Cerebellar cortex (tissue), 1 donor: ENCODE data around the gene IFNE.

Experiments
- DNase-seq: peaks from one replicate; pipeline ENCODE4 v3.0.0-alpha.2; 2015; ENCODE audit warnings: low spot score

IFNE gene, protein sequence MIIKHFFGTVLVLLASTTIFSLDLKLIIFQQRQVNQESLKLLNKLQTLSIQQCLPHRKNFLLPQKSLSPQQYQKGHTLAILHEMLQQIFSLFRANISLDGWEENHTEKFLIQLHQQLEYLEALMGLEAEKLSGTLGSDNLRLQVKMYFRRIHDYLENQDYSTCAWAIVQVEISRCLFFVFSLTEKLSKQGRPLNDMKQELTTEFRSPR

DNA sequence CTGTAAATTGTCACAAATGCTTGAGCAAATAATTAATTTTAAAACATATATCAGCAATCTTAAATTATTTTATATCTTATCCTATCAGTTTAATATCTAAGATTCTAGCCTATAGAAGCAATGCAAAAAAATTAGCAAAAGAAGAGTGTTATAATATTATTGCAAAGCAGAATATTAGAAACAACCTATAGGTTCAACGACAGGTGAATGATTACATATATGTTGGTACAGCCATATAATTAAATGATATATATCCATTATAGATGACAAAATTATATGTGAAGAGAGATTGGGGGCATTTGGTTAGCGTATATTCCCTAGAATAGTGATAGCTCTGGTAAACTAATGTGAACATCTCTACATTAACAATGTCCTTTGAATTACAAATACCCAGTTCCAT lies at the start of gene IFNE:
Gene IFNE, minus strand, starts transcription at position 101 of the 400 bp plus-strand sequence. CDS start 619 bp downstream, outside the sequence.
- no peak for DNase-seq

DNA sequence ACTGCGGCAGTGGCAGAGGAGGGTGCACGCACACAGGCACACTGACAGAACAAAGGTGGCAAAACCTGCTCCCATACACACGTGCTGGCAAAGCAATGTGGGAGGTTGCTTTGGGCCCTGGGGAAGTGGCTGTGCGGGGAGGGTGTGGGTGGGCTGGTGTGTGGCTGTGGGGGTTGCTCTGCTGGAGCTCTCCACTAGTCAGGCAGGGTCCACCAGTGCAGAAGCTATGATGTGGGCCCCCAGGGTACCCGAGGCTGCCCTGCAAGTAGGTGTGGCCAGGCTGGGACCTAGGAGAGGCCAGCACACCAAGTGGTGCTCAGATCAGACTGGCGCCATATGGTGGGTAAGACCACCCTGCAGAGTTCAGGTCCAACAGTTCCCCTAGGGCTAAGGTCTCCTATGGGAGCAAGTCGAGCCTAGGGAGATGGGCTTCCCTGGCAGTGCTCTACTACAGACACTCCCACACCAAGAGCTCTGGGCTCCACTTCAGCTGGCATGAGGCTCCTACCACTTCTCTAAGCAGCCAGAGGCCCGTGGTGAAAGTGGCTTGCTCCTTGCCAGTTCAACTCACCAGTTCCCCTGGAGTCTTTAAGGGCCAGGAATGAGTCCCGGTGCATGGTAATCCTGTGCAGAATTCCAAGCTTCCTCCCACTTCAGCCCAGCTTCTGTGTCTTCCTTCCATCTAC lies 46.2 kb upstream of the IFNE start:
- DNase-seq: no peak

DNA sequence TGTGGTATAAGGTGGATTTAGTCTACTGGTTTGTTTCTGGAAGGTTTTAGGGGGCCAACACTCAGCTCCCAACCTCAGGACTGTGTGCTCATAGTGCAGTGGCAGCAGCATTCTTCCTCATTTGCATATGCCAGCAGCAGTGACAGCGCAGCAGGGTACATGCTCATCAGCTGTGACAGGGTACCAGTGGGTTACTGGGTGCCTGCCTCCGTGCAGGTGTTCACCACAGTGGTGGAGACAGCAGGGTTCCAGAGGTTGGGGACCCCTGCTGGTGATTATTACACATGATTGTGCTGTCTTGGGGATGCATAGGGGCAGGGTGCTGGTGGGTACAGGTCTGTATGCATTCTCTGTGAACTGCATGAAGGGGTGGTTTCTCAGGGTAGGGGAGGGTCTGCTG lies 45.5 kb upstream of the IFNE start:
- DNase-seq: no peak

DNA sequence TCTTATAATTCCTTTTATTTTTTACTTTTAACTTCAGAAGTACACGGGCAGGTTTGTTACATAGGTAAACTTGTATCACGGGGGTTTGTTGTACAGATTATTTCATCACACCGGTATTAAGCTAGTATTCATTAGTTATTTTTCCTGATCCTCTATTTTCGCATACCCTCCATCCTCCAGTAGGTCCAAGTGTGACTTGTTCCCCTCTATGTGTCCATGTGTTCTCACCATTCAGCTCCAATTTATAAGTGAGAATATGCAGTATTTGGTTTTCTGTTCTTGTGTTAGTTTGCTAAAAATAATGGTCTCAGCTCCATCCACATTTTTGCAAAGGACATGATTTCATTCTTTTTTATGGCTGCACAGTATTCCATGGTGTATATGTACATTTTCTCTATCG lies 43.1 kb upstream of the IFNE start:
- no peak for DNase-seq

DNA sequence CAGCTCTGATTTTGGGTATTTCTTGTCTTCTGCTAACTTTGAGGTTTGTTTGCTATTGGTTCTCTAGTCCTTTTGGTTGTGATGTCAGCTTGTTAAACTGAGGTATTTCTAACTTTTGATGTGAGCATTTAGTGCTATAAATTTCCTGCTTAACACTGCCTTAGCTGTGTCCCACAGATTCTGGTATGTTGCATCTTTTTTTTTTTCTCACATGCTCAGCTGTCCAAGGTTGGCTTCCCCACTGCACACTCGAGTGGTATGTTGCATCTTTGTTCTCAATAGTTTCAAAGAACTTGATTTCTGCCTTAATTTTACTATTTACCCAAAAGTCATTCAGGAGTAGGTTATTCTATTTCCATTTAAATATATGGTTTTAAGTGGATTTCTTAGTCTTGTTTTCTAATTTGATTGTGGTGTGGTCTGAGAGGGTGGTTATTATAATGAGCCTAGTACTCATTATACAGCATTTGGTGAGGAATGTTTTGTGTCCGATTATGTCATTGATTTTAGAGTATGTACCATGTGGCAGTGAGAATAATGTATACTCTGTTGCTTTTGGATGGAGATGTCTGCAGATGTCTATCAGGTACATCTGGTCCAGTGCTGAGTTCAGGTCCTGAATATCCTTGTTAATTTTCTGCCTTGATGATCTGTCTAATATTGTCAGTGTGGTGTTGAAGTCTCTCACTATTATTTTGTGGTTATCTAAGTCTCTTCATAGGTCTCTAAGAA lies 42.2 kb upstream of the IFNE start:
- DNase-seq: no peak

DNA sequence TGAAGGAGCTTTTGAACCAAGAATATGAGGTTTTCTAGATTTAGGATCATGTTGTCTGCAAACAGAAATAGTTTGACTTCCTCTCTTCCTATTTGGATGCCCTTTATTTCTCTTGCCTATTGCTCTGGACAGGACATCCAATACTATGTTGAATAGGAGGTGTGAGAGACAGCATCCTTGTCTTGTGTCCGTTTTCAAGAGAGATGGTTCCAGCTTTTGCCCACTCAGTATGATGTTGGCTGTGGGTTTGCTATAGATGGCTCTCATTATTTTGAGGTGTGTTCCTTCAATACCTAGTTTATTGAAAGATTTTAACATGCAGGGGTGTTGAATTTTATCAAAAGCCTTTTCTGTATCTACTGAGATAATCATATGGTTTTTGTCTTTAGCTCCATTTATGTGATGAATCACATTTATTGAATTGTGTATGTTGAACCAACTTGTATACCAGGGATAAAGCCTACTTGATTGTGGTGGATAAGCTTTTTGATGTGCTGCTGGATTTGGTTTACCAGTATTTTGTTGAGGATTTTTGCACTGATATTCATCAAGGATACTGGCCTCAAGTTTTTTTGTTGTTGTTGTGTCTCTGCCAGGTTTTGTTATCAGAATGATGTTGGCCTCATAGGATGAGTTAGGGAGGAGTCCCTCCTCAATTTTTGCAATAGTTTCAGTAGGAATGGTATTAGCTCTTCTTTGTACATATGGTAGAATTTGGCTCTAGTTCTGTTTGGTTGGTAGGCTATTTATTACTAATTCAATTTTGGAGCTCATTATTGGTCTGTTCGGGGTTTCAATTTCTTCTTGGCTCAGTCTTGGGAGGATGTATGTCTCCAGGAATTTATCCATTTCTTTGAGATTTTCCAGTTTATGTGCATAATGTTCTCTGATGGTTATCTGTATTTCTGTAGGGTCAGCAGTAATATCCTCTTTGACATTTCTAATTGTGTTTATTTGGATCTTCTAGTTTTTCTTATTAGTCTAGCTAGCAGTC lies 41.2 kb upstream of the IFNE start:
- no peak for DNase-seq

DNA sequence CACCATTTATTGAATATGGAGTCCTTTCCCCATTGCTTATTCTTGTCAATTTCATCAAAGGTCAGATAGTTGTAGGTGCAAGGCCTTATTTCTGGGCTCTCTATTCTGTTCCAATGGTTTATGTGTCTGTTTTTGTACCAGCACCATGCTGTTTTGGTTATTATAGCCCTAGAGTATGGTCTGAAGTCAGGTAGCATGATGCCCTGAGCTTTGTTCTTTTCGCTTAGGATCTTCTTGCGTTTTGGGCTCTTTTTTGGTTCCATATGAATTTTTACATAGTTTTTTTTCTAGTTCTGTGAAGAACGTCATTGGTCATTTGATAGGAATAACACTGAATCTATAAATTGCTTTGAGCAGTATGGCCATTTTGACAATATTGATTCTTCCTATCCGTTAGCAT lies 40.2 kb upstream of the IFNE start:
- no peak for DNase-seq

DNA sequence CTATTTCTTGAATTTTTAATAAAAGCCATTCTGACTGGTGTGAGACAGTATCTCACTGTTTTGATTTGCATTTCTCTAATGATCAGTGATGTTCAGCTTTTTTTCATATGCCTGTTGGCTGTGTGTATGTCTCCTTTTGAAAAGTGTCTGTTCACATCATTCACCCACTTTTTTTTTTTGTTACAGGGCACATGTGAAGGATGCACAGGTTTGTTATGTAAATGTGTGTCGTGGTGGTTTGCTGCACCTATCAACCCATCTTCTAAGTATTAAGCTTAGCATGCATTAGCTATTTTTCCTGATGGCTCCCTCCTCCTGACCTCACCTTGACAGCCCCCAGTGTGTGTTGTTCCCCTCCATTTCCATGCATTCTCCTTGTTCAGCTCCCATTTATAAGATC lies 39.3 kb upstream of the IFNE start:
- no peak for DNase-seq

DNA sequence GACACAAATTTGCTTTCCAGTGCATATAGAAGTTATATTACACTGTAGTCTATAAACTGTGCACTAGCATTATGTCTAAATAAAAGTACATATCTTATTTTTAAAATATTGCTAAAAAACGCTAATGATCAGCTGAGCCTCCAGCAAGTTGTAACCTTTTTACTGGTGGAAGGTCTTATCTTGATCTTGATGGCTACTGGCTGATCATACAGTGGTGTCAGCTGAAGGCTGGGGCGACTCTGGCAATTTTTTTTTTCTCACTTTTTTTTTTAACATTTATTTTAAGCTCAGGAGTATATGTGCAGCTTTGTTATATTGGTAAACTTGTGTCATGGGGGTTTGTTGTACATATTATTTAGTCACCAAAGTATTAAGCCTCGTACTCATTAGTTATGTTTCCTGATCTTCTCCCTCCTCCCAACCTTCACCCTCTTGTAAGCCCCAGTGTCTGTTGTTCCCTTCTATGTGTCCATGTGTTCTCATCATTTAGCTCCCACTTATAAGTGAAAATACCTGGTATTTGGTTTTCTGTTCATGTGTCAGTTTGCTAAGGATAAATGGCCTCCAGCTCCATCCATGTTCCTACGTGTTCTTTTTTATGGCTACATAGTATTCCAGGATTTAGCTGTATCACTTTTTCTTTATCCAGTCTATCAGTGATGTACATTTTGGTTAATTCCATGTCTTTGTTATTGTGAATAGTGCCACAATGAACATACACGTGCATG lies 38.6 kb upstream of the IFNE start:
- DNase-seq: no peak

DNA sequence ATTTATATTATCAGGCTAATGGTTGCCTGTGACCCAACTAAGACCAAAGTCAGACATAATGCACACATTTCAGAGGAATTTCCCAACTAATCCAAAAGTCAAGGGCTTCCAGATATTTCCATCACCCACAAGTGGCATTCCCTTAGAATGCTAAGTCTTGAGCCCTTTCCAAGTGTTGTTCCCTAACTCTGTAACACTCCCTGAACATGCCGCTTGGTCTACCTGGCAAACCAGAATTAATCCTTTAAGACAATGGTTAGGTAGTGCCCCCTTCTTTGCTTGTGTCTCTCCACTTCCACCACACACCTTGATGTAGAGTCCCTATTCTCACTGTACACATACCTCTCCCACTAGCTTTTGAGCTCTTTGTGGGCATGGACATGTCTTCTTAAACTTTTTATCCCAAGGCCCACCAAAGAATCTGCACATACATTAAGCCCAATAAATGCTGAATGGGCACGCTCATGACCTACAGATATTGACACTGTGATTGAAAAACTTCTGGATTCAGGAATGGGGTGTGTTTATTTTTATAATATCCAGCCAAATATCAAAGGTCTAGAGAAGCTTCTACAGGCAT lies 37.8 kb upstream of the IFNE start:
- no peak for DNase-seq

DNA sequence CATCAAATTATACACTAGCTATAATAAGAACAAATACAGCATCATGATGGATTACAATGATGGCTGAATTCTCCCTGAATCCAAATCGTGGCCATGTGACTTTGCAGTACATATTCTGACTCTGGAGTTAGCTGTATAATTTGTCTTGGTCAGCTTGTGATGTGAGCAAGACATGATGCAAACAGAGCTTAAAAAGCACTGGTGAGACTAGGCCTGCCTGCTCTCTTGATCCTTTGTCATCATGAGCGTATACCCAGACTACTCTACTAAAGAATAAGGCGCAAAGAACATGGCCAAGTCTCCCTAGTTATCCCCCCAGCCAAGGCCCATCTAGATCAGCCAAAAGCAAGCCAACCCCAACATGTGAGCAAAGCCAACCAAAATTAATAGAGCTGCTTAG lies 34.7 kb upstream of the IFNE start:
- DNase-seq: no peak

DNA sequence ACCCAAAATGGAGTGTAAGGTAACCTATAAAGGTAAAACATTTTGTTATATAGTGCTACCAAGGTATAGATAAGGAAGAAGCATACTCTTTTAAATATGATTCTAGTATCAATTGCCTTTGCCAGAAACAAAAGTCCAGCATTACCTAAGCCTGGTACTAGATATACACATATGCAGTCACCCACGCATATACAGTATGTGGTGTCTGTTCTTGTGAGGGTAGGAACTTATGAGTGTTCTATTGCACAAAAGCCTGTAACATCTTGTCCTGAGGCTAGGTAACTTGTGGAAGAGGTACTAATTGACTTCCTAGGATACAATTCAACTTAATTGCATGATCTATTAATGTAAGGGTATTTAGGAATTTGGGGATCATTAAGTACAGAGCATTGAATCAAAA lies 31.3 kb upstream of the IFNE start:
- no peak for DNase-seq

DNA sequence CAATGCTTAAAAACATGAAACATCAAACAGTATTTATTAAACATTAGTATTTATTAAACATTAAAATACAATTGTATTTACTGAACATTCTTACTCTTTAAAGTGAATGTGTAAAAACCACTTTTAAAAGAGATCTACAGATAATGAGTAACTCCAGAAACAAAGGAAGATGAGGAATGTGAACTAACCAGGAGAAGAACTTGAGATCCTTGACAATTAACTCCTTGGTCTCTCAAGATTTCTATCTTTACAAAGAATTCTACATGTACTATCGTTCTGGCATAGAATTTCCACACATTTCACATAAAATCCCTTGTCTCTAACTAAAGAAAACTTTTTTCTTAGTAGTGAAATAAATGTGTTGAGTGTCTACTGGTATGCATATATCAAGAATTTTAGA lies 28.7 kb upstream of the IFNE start:
- DNase-seq: no peak

DNA sequence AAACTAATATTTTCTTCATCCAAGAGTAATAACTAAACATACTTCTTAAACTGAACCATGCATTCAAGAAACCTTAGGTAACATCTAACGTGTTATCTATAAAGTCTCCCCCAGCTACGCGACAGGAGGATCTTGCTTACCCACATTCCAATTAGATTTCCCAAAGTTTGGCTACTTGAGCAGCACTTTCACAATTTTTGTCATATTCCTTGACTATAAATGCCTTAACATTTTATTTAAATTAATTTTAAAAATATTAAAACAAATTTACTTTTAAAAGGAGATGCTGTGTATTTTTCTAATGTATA lies 25.3 kb upstream of the IFNE start:
- DNase-seq: no peak

DNA sequence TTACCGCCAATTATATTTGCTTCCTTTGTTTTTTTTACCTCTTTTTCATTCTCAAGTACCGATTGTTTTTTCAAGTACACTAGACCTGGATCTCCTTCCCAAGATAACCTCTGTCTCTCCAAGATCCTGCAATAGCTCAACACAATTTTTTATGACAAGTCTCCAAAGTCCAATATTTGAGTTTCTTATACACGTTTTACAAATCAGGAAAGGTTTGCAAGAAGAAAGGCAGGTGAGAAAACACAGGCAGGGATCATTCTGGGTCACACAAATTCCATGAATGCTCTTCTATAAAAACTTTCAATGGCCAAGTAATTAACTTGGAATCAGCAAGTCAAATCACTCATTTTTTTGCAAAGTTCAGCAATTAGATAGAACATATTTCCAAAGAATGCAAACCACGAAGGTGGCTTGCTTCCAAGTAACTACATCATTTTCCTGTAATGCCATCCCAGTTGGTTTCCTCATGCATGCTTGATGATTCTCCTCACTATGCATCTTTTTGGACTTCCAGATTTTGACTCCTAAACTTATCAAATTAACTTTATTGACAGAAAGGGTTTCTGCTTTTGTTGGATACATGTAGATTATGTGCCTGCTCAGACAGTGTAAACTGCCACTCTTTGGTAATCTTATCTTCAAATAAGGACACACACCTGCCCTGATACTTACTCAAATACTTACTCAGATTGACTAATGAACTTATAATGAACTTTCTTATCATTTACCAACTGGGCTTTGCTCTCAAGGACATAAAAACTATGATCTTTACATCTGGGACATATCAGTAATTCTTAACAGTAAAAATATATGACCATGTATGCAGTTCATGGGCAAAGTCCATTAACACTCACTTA lies 24.7 kb upstream of the IFNE start:
- no peak for DNase-seq

DNA sequence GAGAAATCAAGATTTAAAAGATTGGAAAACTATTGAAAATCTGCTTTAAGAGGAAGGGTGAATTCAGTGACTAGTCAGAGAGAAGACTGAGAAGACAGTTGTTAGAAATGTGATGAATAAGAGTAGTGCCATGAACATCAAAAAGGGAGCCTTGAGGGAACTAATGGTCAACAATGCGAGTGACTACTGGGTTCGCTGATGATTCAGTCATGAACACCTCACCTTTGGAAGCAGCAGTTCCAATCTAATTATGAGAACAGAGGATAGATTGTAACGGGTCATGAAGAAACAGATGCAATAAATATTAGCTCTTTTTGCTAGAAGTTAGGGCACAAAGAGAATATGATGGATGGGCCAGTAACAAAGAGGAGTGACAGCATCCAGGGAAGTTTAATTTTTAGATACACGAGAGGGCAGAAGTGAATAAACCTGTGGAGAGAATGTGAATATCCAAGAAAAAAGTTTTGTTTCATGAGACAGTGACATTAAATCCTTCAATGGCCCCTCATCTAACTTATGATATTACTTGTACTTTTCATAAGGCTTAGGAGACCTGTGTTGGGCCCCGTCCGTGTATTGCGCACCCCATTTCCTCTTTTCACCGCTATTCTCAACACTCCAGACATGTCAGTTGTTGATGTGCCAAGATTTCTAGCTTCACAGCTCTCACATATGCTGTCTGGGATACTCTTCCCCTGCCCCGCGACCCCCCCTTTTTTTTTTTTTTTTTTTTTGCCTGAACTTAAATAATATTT lies 23.5 kb upstream of the IFNE start:
- no peak for DNase-seq

DNA sequence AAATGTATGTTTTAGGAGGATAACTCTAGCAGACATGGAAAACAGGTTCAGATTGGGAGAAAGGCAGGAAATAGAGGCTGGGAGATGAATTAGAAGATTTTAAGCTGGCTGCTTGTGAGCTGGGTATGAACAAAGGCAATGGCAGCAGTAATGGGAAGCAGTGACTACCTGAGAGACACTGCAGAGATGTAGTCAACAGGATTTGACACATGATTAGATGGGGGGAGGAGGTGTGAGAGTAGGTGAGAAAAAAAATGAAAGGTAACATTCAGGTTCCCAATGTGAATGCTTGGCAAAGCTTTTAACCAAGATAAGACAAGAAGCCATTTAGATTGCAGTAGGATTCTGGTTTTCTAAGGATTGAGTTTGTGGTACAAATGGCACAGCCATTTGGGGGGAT lies 22.8 kb upstream of the IFNE start:
- DNase-seq: no peak

DNA sequence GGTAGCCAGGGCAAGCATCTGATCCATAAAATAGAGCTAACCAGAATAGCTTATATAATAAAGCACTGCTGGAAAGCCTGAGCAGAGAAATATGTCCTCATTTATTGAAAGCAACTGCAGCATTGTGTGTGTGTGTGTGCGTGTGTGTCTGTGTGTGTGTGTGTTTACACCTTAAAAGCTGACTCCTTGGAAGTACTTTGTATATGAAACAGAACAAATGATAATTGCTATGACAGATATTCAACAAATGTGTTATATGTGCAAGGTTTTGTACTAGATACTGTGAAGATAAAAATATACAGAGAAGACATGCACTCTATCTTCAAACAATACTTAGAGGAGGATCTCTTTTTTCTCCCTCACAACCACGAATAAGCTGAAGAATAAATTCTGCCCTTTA lies 22.0 kb upstream of the IFNE start:
- no peak for DNase-seq

DNA sequence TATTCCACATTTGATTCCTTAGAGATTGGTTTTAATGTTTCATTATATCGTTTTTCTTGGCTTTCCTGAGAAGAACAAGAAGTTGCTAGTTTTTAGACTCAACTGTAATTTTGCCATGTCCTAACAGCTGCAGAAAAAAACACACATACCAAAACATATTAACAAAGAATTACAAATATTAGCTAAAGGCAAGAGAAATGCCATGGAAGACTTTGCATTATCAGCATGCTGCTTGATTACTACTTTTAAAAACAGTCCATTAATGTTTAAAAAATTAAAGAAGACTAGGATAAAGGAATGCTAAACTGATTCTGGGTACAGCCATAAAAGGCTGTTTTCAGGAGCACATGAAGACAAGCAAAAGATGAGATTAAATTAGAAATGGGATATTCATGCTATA lies 20.5 kb upstream of the IFNE start:
- DNase-seq: no peak

DNA sequence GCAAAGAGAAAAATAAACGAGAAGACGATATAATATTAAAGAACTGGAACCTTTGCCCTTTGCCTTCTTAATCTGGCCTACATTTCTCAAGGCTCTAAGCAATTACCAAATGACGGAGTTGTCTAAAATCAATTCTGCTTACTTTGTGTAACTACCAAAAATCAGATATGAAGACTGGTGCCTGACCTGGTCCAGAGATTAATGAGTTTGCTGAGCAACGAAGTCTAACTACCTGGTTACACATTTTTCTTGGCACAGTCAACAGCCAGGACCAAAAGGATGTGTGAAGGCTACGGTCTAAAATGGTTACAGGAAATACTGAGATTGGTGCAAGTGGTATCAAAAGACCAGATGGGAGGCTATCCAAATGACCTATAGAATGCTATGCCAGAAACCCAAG lies 17.8 kb upstream of the IFNE start:
- no peak for DNase-seq
